HG02759 (cell line): ENCODE measurements around the gene POLN.
A peak's percentile ranks its signal among the peaks of the same experiment; 100 is the strongest.
"Not testable (repeated sequence)": the region's sequence is repeated elsewhere in the genome, so short reads cannot be mapped to it uniquely, and the experiment has no call there.

Experiments used
- ATAC-seq: cut with Tn5 transposase; IDR thresholded peaks from one replicate; pipeline ENCODE4 v1.9.1; 2021; ENCODE audit warnings: mild to moderate bottlenecking, moderate library complexity; ENCODE audit not compliant: unreplicated experiment

POLN gene

GRCh38 chr4:2044542-2045517, 197.1 kb downstream of the POLN start:
- no peak for ATAC-seq

- no peak for ATAC-seq
Observed at GRCh38 chr4:2044119-2044485, 197.8 kb downstream of the POLN start.

DNA sequence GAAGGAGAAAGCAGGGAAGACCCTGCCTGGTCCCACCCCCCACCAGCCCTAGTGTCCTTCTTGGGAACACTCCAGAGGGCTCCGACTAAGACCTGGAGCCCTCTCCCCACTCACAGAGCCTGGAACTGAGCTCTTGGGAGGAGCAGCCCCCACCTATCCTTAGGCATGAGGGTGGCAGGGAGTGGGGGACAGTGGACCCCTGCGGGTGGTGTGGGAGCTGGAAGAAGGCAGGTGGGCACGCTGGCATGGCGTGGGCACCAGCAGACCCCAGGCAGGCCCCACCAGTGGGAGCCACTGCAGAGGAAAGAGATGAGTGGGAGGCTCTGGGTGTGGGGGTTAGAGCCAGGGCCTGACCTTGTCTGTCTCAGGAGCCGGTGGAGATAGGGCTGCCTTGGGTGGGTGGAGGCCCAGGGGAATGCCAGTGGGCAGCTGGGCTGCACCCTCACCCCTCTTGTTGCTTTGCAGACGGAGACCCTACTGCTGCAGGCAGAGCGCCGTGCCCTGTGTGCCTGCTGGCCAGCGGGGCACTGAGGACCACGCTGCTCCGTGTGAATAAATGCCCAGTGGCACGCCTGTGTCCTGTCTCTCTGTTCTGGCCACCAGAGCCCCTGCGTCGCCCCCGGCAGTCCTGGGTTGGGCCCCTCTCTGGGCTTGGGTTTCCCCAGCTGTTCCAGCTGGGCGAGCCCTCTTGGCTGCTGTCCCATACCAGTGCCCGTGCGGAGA, 198.4 kb downstream of the POLN start:
- ATAC-seq: no peak

DNA sequence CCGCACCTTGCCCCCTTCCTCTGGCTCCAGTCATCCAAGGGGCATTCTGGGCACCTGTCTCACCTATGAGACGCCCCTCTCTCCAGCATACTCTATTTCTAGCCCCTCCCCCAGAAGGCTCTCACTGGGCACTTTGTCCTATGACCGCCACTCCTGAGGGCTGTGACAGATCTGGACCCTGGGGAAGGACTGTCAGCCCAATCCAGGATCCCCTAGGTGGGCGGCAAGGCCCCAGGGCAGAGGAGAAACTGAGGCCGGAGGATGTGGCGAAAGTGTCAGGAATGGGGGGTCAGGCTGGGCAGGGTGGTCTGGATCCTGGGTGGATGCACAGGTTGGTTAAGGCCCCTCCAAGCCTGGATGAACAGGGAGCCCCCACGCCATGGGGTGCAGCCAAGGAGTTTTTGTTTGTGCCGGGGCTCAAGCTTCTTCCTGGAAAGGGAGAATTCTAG, 198.9 kb downstream of the POLN start:
- no peak for ATAC-seq

- peak; percentile 25 for ATAC-seq
Observed at GRCh38 chr4:2042204-2042946, 199.5 kb downstream of the POLN start.

GRCh38 chr4:2041239-2042130, 200.4 kb downstream of the POLN start:
- ATAC-seq: peak; percentile 66

DNA sequence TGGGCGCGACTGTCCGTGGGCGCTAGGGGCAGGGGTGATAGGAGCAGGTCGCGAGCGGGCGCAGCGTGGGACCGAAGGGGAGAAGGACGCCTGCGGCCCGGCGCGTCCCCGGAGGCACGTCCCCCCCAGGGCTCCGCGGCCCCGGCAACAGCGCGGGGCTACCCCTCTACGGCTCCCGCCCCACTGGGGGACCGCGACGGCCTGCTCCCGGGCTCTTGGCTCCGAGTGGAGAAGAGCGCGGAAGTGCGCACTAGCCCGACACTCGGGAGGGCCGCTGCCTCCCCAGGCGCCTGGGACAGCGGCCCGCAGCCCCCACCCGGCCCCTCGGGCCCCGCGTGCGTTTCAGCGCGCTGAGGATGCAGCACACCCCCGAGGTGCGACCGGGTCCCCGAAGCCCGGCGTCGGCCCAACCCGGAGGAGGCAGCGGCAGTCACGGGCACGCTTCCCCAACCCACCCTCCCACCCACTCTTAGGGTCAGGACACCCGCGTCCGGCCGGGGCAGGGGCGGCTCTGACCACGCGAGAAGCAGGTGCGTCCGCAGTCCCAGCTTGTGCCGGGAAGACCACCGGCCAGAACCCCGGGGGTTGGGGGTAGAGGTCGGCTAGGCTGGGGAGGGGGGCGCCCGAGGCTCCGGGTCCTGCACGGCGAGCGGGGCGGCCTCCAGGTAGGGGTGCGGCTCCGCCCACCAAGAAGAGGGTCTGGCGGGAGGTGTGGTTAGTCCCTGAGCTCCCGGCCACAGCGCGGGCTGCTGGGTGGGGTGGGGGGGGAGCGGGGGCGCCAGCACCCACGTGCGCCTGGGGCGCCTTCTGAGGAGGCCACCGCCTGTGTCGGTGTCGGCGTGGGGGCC, 201.3 kb downstream of the POLN start:
- no peak for ATAC-seq

DNA sequence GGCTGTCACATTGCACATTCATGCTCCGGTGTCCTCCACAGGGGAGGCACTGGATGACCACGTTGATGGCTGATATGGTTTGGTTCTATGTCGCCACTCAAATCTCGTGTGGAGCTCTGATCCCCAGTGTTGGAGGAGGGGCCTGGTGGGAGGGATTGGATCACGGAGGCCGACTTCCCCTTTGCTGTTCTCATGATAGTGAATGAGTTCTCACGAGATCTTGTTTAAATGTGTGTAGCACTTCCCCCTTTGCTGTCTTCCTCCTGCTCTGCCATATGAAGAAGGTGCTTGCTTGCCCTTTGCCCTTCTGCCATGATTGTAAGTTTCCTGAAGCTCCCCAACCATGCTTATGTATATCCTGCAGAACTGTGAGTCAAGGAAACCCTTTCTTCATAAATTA, 205.1 kb downstream of the POLN start:
- ATAC-seq: no peak

DNA sequence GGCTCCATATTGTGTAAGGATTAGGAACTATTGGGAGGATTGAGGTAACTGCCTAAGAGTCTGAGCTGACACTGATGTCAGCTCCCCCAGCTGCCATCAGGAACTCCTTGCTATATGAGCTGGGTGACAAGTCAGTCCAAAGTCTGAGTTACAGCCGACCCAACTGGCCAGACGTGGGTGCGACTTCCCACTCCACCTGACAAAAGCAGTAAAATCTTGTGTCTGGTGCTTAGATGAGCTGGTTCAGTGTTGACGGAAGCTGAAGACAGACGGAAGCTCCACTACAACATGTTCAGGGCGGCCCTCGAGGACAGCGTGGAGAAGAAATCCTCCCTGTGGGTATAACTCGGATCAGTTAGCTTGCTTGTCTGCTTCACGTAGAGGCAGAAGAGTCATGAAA, 205.6 kb downstream of the POLN start:
- ATAC-seq: no peak

GRCh38 chr4:2031161-2031560, 210.8 kb downstream of the POLN start:
- ATAC-seq: not testable (repeated sequence)

DNA sequence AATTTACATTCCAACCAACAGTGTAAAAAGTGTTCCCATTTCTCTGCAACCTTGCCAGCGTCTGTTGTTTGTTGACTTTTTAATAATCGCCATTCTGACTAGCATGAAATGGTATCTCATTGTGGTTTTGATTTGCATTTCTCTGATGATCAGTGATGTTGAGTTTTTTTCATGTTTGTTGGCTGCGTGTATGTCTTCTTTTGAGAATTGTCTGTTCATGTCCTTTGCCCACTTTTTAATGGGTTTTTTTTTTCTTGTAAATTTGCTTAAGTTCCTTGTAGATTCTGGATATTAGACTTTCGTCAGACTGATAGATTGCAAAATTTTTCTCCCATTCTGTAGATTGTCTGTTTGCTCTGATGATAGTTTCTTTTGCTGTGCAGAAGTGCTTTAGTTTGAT, 214.8 kb downstream of the POLN start:
- not testable (repeated sequence) for ATAC-seq

DNA sequence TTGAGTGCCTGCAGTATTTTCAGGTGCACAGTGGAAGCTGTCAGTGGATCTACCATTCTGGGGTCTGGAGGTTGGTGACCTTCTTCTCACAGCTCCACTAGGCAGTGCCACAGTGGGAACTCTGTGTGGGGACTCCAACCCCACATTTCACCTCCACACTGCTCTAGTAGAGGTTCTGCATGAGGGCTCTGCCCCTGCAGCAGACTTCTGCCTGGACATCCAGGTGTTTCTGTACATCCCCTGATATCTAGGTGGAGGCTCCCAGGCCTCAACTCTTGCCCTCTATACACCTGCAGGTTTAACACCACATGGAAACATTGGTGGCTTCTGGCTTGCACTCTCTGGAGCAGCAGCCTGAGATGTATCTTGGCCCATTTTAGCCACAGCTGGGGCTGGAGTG, 216.1 kb downstream of the POLN start:
- ATAC-seq: no peak

- no peak for ATAC-seq
Observed at GRCh38 chr4:2024683-2025082, 217.2 kb downstream of the POLN start.
